Dendritic cell treated with granulocyte-macrophage colony-stimulating factor and Interleukin-4, amounts not matched to agents 40 ng/mL and 50 ng/mL, for 4 days (primary cell): ENCODE measurements around the gene OTOGL.

Experiments
- H3K27ac Mint-ChIP-seq: one replicate; pipeline ENCODE4 v1.8.0; 2022; ENCODE audit warnings: mild to moderate bottlenecking, mixed read lengths
- H3K27me3 Mint-ChIP-seq: one replicate; pipeline ENCODE4 v1.8.0; 2022; ENCODE audit warnings: mild to moderate bottlenecking, mixed read lengths
- H3K36me3 Mint-ChIP-seq: one replicate; pipeline ENCODE4 v1.8.0; 2022; ENCODE audit warnings: low read depth, mixed read lengths
- H3K4me1 Mint-ChIP-seq: one replicate; pipeline ENCODE4 v1.8.0; 2022; ENCODE audit warnings: low read depth, mixed read lengths
- H3K4me3 Mint-ChIP-seq: one replicate; pipeline ENCODE4 v1.8.0; 2022; ENCODE audit warnings: mild to moderate bottlenecking, moderate library complexity, mixed read lengths
- H3K9me3 Mint-ChIP-seq: one replicate; pipeline ENCODE4 v1.8.0; 2022; ENCODE audit warnings: mixed read lengths
- intact Hi-C: fragments of 100-400 bp; cut with micrococcal nuclease; formaldehyde crosslinking; loops from one replicate; pipeline ENCODE4 v1.15.0; 2022

Gene OTOGL

GRCh38 chr12:80316222-80316621, 216.9 kb downstream of the OTOGL start:
- Mint-ChIP-seq H3K36me3 (no peaks in the 10 kb centered on the region), H3K9me3 (no peaks in the 10 kb centered on the region), H3K4me3 (no peak overlapping the region), H3K27me3 (no peaks in the 10 kb centered on the region), H3K27ac (no peak overlapping the region), H3K4me1 (no peaks in the 10 kb centered on the region)
- intact Hi-C loops: no loop called here

DNA sequence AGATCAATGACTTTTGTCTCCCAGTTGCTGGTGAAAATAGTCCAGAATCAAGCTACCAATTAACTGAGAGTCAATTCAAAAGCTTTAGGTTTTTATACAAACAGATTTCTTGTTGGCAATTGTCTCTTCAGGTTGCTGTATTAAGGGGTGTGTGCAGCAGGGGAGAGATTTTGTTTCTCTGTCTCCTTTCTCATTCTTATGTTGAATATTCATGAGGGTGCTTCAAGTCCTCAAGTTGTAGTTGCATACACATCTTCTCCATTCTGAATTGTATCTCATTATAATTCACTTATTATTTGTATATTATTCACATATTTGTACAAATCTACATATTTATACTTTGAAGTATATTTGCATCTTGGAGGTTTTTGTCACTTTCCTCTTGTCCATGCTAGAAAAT, 218.0 kb downstream of the OTOGL start:
- Mint-ChIP-seq H3K9me3 (no peaks in the 10 kb centered on the region), H3K36me3 (no peaks in the 10 kb centered on the region), H3K4me1 (no peaks in the 10 kb centered on the region), H3K27ac (no peak overlapping the region), H3K27me3 (no peaks in the 10 kb centered on the region), H3K4me3 (no peak overlapping the region)
- intact Hi-C loops: no loop called here

DNA sequence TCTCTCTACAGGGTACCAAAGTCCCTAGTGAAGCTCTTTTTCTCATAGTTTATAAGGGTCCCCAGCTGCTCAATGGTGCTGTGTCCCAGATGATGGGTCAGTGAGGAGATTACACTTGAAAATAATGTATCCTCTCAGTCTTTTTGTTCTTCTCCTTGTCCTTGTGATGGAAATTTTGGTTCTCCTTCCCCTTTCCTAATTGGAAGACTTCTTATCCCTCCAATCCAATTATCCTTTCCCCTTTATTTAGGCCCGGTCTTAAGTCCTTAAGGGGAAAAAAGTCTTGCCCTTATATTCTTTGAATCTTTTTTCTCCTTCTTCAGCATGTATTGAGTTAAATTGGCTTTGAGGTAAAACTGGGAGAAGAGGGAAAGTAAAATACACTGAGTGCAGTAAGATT, 218.6 kb downstream of the OTOGL start:
- H3K4me1 Mint-ChIP-seq: no peaks in the 10 kb centered on the region
- no peaks in the 10 kb centered on the region for H3K9me3 Mint-ChIP-seq
- no peaks in the 10 kb centered on the region for H3K36me3 Mint-ChIP-seq
- H3K27ac Mint-ChIP-seq: no peak overlapping the region
- H3K4me3 Mint-ChIP-seq: no peak overlapping the region
- no peaks in the 10 kb centered on the region for H3K27me3 Mint-ChIP-seq
- intact Hi-C loops: no loop called here

GRCh38 chr12:80320121-80320678, 220.9 kb downstream of the OTOGL start:
- Mint-ChIP-seq H3K9me3 (no peaks in the 10 kb centered on the region), H3K27ac (no peak overlapping the region), H3K4me3 (no peak overlapping the region), H3K36me3 (no peaks in the 10 kb centered on the region), H3K27me3 (no peaks in the 10 kb centered on the region), H3K4me1 (no peaks in the 10 kb centered on the region)
- intact Hi-C loops: no loop called here

DNA sequence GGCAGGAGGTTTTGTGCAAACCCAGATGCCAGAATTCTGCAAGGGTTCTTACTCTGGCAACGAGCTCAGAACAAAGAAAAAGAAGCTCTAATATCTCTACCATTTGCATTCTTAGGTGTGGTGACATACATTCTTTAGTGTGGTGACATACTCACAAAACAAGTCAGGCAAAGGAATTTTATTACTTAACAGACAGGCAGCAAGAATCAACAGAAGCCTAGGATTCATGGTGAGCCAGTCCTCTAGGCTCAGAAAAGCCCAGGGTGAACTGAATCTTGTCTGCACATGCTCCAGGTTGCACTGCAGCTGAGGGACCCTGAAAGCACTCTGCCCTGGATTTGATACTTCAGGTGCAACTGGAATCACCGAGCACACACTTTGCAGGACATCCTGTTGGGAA, 222.3 kb downstream of the OTOGL start:
- Mint-ChIP-seq H3K27me3 (no peaks in the 10 kb centered on the region), H3K9me3 (no peaks in the 10 kb centered on the region), H3K27ac (no peak overlapping the region), H3K36me3 (no peaks in the 10 kb centered on the region), H3K4me3 (no peak overlapping the region), H3K4me1 (no peaks in the 10 kb centered on the region)
- intact Hi-C loops: no loop called here

- H3K36me3 Mint-ChIP-seq: no peaks in the 10 kb centered on the region
- H3K4me1 Mint-ChIP-seq: no peaks in the 10 kb centered on the region
- H3K27ac Mint-ChIP-seq: no peak overlapping the region
- no peaks in the 10 kb centered on the region for H3K9me3 Mint-ChIP-seq
- intact Hi-C loops: no loop called here
- no peaks in the 10 kb centered on the region for H3K27me3 Mint-ChIP-seq
- H3K4me3 Mint-ChIP-seq: no peak overlapping the region
Measured at GRCh38 chr12:80325167-80325959, 226.0 kb downstream of the OTOGL start.

- Mint-ChIP-seq H3K9me3 (no peaks in the 10 kb centered on the region), H3K4me1 (no peaks in the 10 kb centered on the region)
Measured at GRCh38 chr12:80332827-80333226, 233.5 kb downstream of the OTOGL start.

GRCh38 chr12:80352474-80352873, 253.1 kb downstream of the OTOGL start:
- Mint-ChIP-seq H3K4me3 (no peak overlapping the region), H3K27me3 (no peaks in the 10 kb centered on the region), H3K36me3 (no peaks in the 10 kb centered on the region), H3K9me3 (peaks cover 15% of the 10 kb centered on the region), H3K27ac (no peak overlapping the region), H3K4me1 (no peaks in the 10 kb centered on the region)
- intact Hi-C loops: no loop called here

More at GRCh38 chr12:80332827-80333226, 233.5 kb downstream of the OTOGL start:
- H3K4me3 Mint-ChIP-seq: no peak overlapping the region
- no peaks in the 10 kb centered on the region for H3K27me3 Mint-ChIP-seq
- H3K27ac Mint-ChIP-seq: no peak overlapping the region
- intact Hi-C loops: no loop called here
- H3K36me3 Mint-ChIP-seq: no peaks in the 10 kb centered on the region

DNA sequence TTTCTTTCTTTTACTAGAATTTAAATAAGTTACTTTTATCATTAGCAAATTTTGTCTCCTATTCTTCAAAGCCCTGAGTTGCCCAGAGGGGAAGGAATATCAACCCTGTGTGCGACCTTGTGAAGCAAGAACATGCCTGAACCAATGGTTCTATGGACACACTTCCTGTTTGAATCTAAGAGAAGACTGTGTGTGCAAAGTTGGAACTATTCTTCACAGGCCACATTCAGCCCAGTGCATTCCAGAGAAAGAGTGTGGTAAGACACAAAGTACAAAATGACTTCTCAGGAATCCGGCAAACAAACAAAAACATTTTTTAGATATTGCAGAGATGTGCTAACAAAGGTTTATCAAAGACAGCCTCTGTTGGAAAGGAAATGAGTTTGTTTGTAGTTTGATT, 253.9 kb downstream of the OTOGL start:
- Mint-ChIP-seq H3K27me3 (no peaks in the 10 kb centered on the region), H3K4me1 (no peaks in the 10 kb centered on the region), H3K36me3 (no peaks in the 10 kb centered on the region), H3K4me3 (no peak overlapping the region), H3K27ac (no peak overlapping the region), H3K9me3 (peaks cover 15% of the 10 kb centered on the region)
- intact Hi-C loops: no loop called here

- intact Hi-C loops: no loop called here
- Mint-ChIP-seq H3K36me3 (no peaks in the 10 kb centered on the region), H3K27ac (no peak overlapping the region), H3K27me3 (no peaks in the 10 kb centered on the region), H3K9me3 (no peaks in the 10 kb centered on the region), H3K4me1 (no peaks in the 10 kb centered on the region), H3K4me3 (no peak overlapping the region)
Measured at GRCh38 chr12:80356097-80356496, 256.8 kb downstream of the OTOGL start.

DNA sequence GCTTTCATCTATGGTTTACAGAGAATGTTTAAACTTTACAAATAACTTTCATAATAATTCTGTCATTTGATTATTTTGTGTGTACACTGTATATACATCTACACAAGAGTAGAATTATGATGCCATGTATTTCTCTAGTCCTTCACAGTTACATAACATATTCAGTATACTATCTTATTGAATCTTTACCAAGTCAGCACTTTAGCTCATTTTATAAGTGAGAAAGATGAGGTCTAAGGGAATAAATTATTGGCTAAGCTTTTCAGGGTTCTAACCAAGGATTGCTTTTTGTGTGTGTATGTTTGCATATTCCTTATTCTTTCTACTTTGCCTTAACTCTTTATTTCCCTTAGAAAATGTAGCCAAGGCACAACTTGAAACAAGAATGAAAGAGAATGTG, 260.4 kb downstream of the OTOGL start:
- no peaks in the 10 kb centered on the region for H3K27me3 Mint-ChIP-seq
- H3K9me3 Mint-ChIP-seq: peaks cover 27% of the 10 kb centered on the region
- H3K4me3 Mint-ChIP-seq: no peak overlapping the region
- intact Hi-C loops: no loop called here
- no peak overlapping the region for H3K27ac Mint-ChIP-seq
- H3K4me1 Mint-ChIP-seq: no peaks in the 10 kb centered on the region
- no peaks in the 10 kb centered on the region for H3K36me3 Mint-ChIP-seq

DNA sequence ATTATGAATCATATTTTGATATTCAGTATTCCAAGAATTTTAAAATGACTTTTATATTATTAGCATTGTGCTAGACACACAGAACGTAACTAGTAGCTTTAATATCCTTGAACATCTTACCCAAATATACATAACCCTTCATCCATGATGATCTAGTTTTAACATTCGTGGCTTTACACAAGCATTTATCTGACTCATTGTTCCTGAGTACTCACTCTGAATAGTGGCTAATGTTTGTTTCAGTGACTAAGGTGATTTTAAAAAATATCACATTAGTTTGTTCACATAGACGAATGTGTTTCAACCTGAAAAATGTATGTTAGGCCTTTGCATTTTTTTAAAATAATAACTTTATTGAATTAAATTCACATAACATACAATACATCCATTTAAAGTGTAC, 264.7 kb downstream of the OTOGL start:
- intact Hi-C loops: no loop called here
- no peaks in the 10 kb centered on the region for H3K27me3 Mint-ChIP-seq
- H3K4me1 Mint-ChIP-seq: no peaks in the 10 kb centered on the region
- H3K9me3 Mint-ChIP-seq: peaks cover 28% of the 10 kb centered on the region
- H3K4me3 Mint-ChIP-seq: no peak overlapping the region
- no peak overlapping the region for H3K27ac Mint-ChIP-seq
- H3K36me3 Mint-ChIP-seq: no peaks in the 10 kb centered on the region

DNA sequence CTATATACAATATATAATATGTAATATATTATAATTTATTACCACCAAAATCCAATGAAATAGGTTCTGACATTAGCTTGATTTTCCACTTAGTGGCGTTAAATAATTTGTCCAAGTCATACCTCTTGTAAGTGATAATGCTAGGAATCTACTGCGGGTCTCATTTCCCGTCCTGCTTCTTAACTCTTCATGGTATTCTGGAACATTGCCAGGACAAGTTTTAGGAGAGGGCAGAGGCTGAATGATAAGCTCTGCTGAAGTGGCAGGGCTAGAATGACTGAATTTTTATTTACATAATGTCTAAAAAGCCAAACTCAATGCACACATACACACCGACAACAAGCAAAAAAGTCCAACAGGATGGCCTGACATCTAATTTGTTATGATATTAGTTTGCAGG, 274.3 kb downstream of the OTOGL start:
- no peaks in the 10 kb centered on the region for H3K27me3 Mint-ChIP-seq
- no peaks in the 10 kb centered on the region for H3K9me3 Mint-ChIP-seq
- H3K36me3 Mint-ChIP-seq: no peaks in the 10 kb centered on the region
- intact Hi-C loops: no loop called here
- no peak overlapping the region for H3K27ac Mint-ChIP-seq
- no peak overlapping the region for H3K4me3 Mint-ChIP-seq
- no peaks in the 10 kb centered on the region for H3K4me1 Mint-ChIP-seq

GRCh38 chr12:80374615-80375014, 275.3 kb downstream of the OTOGL start:
- Mint-ChIP-seq H3K4me1 (no peaks in the 10 kb centered on the region), H3K27ac (no peak overlapping the region), H3K4me3 (no peak overlapping the region), H3K27me3 (no peaks in the 10 kb centered on the region), H3K9me3 (no peaks in the 10 kb centered on the region), H3K36me3 (no peaks in the 10 kb centered on the region)
- intact Hi-C loops: no loop called here
